PC-3 (cell line): ENCODE data around the gene OVCH1. TPM values are rescaled to one million over a fixed set of nuclear protein-coding genes. Genes with fewer than 3 reads are reported as not detected.

Experiments used
- ATAC-seq: fragments of 200-7000 bp; cut with Tn5 transposase; 2 replicates; pipeline ENCODE4 v1.9.1; 2020; ENCODE audit warnings: mild to moderate bottlenecking, moderate library complexity
- Bru-seq: library from RNA; stranded (reverse); fragments of 400-500 nt; gene quantifications from one replicate; lab custom pipeline; 2021; lab: Mats Ljungman, UMichigan
- BruChase-seq, 2 experiments: library from RNA; stranded (reverse); fragments of 400-500 nt; gene quantifications; one replicate each; lab custom pipeline; 2021; lab: Mats Ljungman, UMichigan
- BruUV-seq: library from RNA; stranded (reverse); fragments of 400-500 nt; replicated peaks from 2 replicates; lab custom pipeline; 2021; lab: Mats Ljungman, UMichigan
- CTCF ChIA-PET: fragments of 300-600 bp; sonication (Branson Sonifier 250); formaldehyde crosslinking; loops from one replicate; lab custom pipeline; 2022; ENCODE audit warnings: antibody characterized with exemption; lab: Charles Lee
- POLR2A ChIA-PET: fragments of 300-600 bp; sonication (Branson Sonifier 250); formaldehyde crosslinking; loops from one replicate; lab custom pipeline; 2022; ENCODE audit warnings: antibody characterized with exemption; ENCODE audit not compliant: unreplicated experiment; lab: Charles Lee
- DNase-seq: peaks from one replicate; pipeline ENCODE4 v3.0.0-alpha.2; 2015
- H2AFZ ChIP-seq: fragments of 300-600 bp; sonication (generic); 2 replicates; pipeline ENCODE4 v1.6.0; 2016; ENCODE audit warnings: antibody characterized with exemption, low read length
- H3F3A ChIP-seq: fragments of 300-600 bp; sonication (generic); one replicate; pipeline ENCODE4 v1.6.0; 2017; ENCODE audit warnings: antibody characterized with exemption, low read length, control low read depth, mild to moderate bottlenecking; ENCODE audit not compliant: unreplicated experiment
- H3K27ac ChIP-seq: fragments of 300-600 bp; sonication (generic); 2 replicates; pipeline ENCODE4 v1.5.1; 2016; ENCODE audit warnings: mild to moderate bottlenecking, low read length
- H3K27me3 ChIP-seq: fragments of 300-600 bp; sonication (generic); 2 replicates; pipeline ENCODE4 v1.6.1; 2016; ENCODE audit warnings: low read length, mixed read lengths
- H3K36me3 ChIP-seq: fragments of 300-600 bp; sonication (generic); 2 replicates; pipeline ENCODE4 v1.6.1; 2016; ENCODE audit warnings: low read depth, mixed run types, low read length, mixed read lengths
- H3K4me1 ChIP-seq: fragments of 300-600 bp; sonication (generic); 2 replicates; pipeline ENCODE4 v1.5.1; 2016; ENCODE audit warnings: low read length; ENCODE audit not compliant: insufficient read depth
- H3K4me2 ChIP-seq: fragments of 300-600 bp; sonication (generic); 2 replicates; pipeline ENCODE4 v1.6.0; 2016; ENCODE audit warnings: low read length
- H3K4me3 ChIP-seq: fragments of 300-600 bp; sonication (generic); 2 replicates; pipeline ENCODE4 v1.5.1; 2016; ENCODE audit warnings: mild to moderate bottlenecking, low read length, mixed read lengths
- H3K79me2 ChIP-seq: fragments of 300-600 bp; sonication (generic); 2 replicates; pipeline ENCODE4 v1.6.1; 2017; ENCODE audit warnings: low read length, mixed read lengths
- H3K9ac ChIP-seq: fragments of 300-600 bp; sonication (generic); 2 replicates; pipeline ENCODE4 v1.6.0; 2016; ENCODE audit warnings: mild to moderate bottlenecking, low read length
- H3K9me2 ChIP-seq: fragments of 300-600 bp; sonication (generic); replicated peaks from 2 replicates; pipeline ENCODE4 v1.6.1; 2016; ENCODE audit warnings: mixed run types, low read length, mixed read lengths
- H3K9me3 ChIP-seq: fragments of 300-600 bp; sonication (generic); 2 replicates; pipeline ENCODE4 v1.6.1; 2016; ENCODE audit warnings: low read length, mixed read lengths
- H4K20me1 ChIP-seq: fragments of 300-600 bp; sonication (generic); 2 replicates; pipeline ENCODE4 v1.6.1; 2016; ENCODE audit warnings: low read length, mixed read lengths
- CTCF ChIP-seq: fragments of 300-600 bp; sonication (generic); conservative IDR thresholded peaks from 2 replicates; pipeline ENCODE4 v1.5.1; 2017; ENCODE audit warnings: antibody characterized with exemption, low read depth, mild to moderate bottlenecking, low read length
- EZH2 ChIP-seq: fragments of 300-600 bp; sonication (generic); IDR thresholded peaks from one replicate; pipeline ENCODE4 v1.6.1; 2017; ENCODE audit warnings: antibody characterized with exemption, mild to moderate bottlenecking, low read length; ENCODE audit not compliant: unreplicated experiment
- EZH2phosphoT487 ChIP-seq: fragments of 300-600 bp; sonication (generic); IDR thresholded peaks from 2 replicates; pipeline ENCODE4 v1.6.1; 2018; ENCODE audit warnings: mild to moderate bottlenecking, antibody characterized with exemption, low read length, borderline replicate concordance
- intact Hi-C: fragments of 100-400 bp; cut with micrococcal nuclease; formaldehyde crosslinking; loops from 2 replicates; pipeline ENCODE4 v1.9.0; 2023
- long read RNA-seq: library from polyadenylated mRNA; unstranded; transcript quantifications from one replicate; pipeline ENCODE4 v2.0.0, GENCODE V29; 2021; ENCODE audit not compliant: unreplicated experiment
- total RNA-seq: library from RNA; depleted of rRNA; stranded (reverse); fragments of >200 nt; gene quantifications from 2 replicates; pipeline ENCODE4 v1.2.3, GENCODE V29; 2014; rRNA removed

The OVCH1 gene
- not detected in 2 replicates for total RNA-seq
- percentile 29 among the genes with signal in this experiment for Bru-seq, nascent RNA
- BruChase-seq, experiment 1, labeled RNA remaining after a 6-hour chase: percentile 34 among the genes with signal in this experiment
- percentile 61 among the genes with signal in this experiment for BruChase-seq, experiment 2, labeled RNA remaining after a 2-hour chase
- long read RNA-seq: 0 reads

GRCh38 chr12:29497588-29497987, at the start of gene OVCH1:
OVCH1 (minus strand) TSS chr12:29497686; CDS start chr12:29497686, 0 bp downstream.
- no TSS peak for BruUV-seq
- ATAC-seq (no peak), DNase-seq (no peak)
- POLR2A ChIA-PET: no interaction called here
- Histone ChIP-seq H3K4me3 (no peak within 1 kb of the TSS), H3K9me2 (no peaks in the 10 kb centered on the region), H3K4me2 (no peak within 1 kb of the TSS), H3K4me1 (no peaks in the 10 kb centered on the region), H3K27me3 (peaks cover 35% of the 10 kb centered on the region), H3K9me3 (no peaks in the 10 kb centered on the region), H3K27ac (no peak within 1 kb of the TSS), H4K20me1 (no peaks in the 10 kb centered on the region), H3K9ac (no peak within 1 kb of the TSS), H2AFZ (no peak within 1 kb of the TSS), H3K36me3 (no peaks in the 10 kb centered on the region), H3K79me2 (no peaks in the 10 kb centered on the region), H3F3A (no peaks in the 10 kb centered on the region)
- intact Hi-C loops: no loop called here
- CTCF ChIA-PET: no interaction called here
- TF ChIP-seq EZH2phosphoT487 (no peak), CTCF (no peak), EZH2 (no peak)

- Histone ChIP-seq H3K79me2 (no peaks in the 10 kb centered on the region), H3F3A (no peaks in the 10 kb centered on the region), H3K9ac (no peak overlapping the region), H3K27ac (peak overlapping the region; percentile 4), H4K20me1 (no peaks in the 10 kb centered on the region), H3K4me2 (peak overlapping the region; percentile 34), H3K9me2 (no peaks in the 10 kb centered on the region), H3K27me3 (no peaks in the 10 kb centered on the region), H3K4me1 (peaks cover 19% of the 10 kb centered on the region), H2AFZ (peak overlapping the region; percentile 39; the same call in 1 of the 2 replicates), H3K36me3 (no peaks in the 10 kb centered on the region), H3K9me3 (no peaks in the 10 kb centered on the region), H3K4me3 (peak overlapping the region; percentile 13; the same call in 1 of the 2 replicates)
- intact Hi-C loops: loop anchor here (1.0 kb wide), 2 partner anchors 14 to 19 kb away; no protein-coding TSS in a partner anchor
- peak; percentile 87 for ATAC-seq
- POLR2A ChIA-PET: interaction anchor here (0.6 kb wide), 1 partner anchor 177 kb away, joined by 4 read pairs; no protein-coding TSS in a partner anchor
- no peak for TF ChIP-seq EZH2
- no peak for TF ChIP-seq CTCF
- TF ChIP-seq EZH2phosphoT487: no peak
- BruUV-seq: no TSS peak
- CTCF ChIA-PET: no interaction called here
- DNase-seq: peak; percentile 78
These were observed 49.7 kb upstream of the OVCH1 start for GRCh38 chr12:29547151-29547632.

- Histone ChIP-seq H3K27me3 (no peaks in the 10 kb centered on the region), H3K27ac (no peak overlapping the region), H4K20me1 (no peaks in the 10 kb centered on the region), H3K4me2 (no peak overlapping the region), H3K9ac (no peak overlapping the region), H3K4me1 (peaks cover 19% of the 10 kb centered on the region), H3K4me3 (no peak overlapping the region), H3K79me2 (no peaks in the 10 kb centered on the region), H3F3A (no peaks in the 10 kb centered on the region), H3K9me2 (no peaks in the 10 kb centered on the region), H3K9me3 (no peaks in the 10 kb centered on the region), H3K36me3 (no peaks in the 10 kb centered on the region), H2AFZ (no peak overlapping the region)
- no peak for DNase-seq
- POLR2A ChIA-PET: no interaction called here
- CTCF ChIA-PET: no interaction called here
- TF ChIP-seq CTCF: no peak
- TF ChIP-seq EZH2phosphoT487: no peak
- no peak for TF ChIP-seq EZH2
- no TSS peak for BruUV-seq
- no peak for ATAC-seq
- intact Hi-C loops: no loop called here
These were observed 48.5 kb upstream of the OVCH1 start for GRCh38 chr12:29546000-29546399.
